ENCODE measurements around the gene CUL4A. TPM values are rescaled to one million over a fixed set of nuclear protein-coding genes. Genes with fewer than 3 reads are reported as not detected.
"Not testable (repeated sequence)": the region's sequence is repeated elsewhere in the genome, so short reads cannot be mapped to it uniquely, and the experiment has no call there.

CUL4A gene
- polyA plus RNA-seq, 1 donor from 2014 or later: 69.9 TPM

GRCh38 chr13:113307491-113307890 lies 98.1 kb downstream of the CUL4A start:
- Histone ChIP-seq H3K9ac (ENCODE audit: low read length) (no peak overlapping the region), H4K20me1 (ENCODE audit: insufficient read depth) (no peaks in the 10 kb centered on the region)

DNA sequence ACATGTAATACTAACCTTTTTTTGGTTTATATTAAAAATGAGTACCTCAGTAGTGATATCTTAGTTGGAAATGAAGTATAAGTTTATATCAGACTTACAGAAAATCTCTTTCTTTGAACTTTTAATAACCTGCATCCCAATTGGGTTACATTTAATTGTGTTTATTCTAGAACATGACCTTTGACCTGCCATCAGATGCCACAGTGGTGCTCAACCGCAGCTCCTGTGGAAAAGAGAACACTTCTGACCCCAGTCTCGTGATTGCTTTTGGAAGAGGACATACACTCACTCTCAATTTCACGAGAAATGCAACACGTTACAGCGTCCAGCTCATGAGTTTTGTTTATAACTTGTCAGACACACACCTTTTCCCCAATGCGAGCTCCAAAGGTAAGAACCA lies 100.1 kb downstream of the CUL4A start:
- Histone ChIP-seq H3K27me3 (ENCODE audit: insufficient read depth, low read depth, low read length) (no peaks in the 10 kb centered on the region), H3K36me3 (ENCODE audit: insufficient read depth, low read length) (no peaks in the 10 kb centered on the region), H3K9me3 (ENCODE audit: low read length) (no peaks in the 10 kb centered on the region), H4K20me1 (ENCODE audit: insufficient read depth) (no peaks in the 10 kb centered on the region), H3F3A (ENCODE audit: insufficient read depth, low read length, poor library complexity, severe bottlenecking) (no peaks in the 10 kb centered on the region), H3K79me2 (replicated peaks; ENCODE audit: insufficient read depth, low read length) (no peaks in the 10 kb centered on the region), H2AFZ (ENCODE audit: low read depth, low read length) (no peak overlapping the region), H3K9ac (ENCODE audit: low read length) (no peak overlapping the region), H3K4me3 (ENCODE audit: low read length) (no peak overlapping the region), H3K4me2 (ENCODE audit: low read length) (no peak overlapping the region), H3K9me2 (ENCODE audit: insufficient read depth, low read length) (no peaks in the 10 kb centered on the region), H3K27ac (ENCODE audit: low read length) (no peak overlapping the region)
- TF ChIP-seq EP300 (conservative IDR thresholded peaks at IDR 0.05; ENCODE audit: poor library complexity, severe bottlenecking) (no peak), TAF1 (IDR thresholded peaks at IDR 0.05; ENCODE audit: low read depth) (no peak), POLR2AphosphoS5 (IDR thresholded peaks at IDR 0.05) (no peak), MXI1 (conservative IDR thresholded peaks at IDR 0.05; ENCODE audit: poor library complexity, severe bottlenecking) (no peak), EZH2 (IDR thresholded peaks at IDR 0.05; ENCODE audit: borderline replicate concordance, insufficient read depth, low read length, poor library complexity, severe bottlenecking) (no peak), CTCF (IDR thresholded peaks at IDR 0.05; ENCODE audit: poor library complexity, severe bottlenecking) (no peak), SMC3 (conservative IDR thresholded peaks at IDR 0.05; ENCODE audit: poor library complexity) (no peak), RAD21 (conservative IDR thresholded peaks at IDR 0.05) (no peak)
- TF ChIP-seq, protein P1, sequence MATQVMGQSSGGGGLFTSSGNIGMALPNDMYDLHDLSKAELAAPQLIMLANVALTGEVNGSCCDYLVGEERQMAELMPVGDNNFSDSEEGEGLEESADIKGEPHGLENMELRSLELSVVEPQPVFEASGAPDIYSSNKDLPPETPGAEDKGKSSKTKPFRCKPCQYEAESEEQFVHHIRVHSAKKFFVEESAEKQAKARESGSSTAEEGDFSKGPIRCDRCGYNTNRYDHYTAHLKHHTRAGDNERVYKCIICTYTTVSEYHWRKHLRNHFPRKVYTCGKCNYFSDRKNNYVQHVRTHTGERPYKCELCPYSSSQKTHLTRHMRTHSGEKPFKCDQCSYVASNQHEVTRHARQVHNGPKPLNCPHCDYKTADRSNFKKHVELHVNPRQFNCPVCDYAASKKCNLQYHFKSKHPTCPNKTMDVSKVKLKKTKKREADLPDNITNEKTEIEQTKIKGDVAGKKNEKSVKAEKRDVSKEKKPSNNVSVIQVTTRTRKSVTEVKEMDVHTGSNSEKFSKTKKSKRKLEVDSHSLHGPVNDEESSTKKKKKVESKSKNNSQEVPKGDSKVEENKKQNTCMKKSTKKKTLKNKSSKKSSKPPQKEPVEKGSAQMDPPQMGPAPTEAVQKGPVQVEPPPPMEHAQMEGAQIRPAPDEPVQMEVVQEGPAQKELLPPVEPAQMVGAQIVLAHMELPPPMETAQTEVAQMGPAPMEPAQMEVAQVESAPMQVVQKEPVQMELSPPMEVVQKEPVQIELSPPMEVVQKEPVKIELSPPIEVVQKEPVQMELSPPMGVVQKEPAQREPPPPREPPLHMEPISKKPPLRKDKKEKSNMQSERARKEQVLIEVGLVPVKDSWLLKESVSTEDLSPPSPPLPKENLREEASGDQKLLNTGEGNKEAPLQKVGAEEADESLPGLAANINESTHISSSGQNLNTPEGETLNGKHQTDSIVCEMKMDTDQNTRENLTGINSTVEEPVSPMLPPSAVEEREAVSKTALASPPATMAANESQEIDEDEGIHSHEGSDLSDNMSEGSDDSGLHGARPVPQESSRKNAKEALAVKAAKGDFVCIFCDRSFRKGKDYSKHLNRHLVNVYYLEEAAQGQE (IDR thresholded peaks at IDR 0.05; ENCODE audit: borderline replicate concordance): no peak

More at GRCh38 chr13:113307491-113307890, 98.1 kb downstream of the CUL4A start:
- Histone ChIP-seq H3K4me2 (ENCODE audit: low read length) (no peak overlapping the region), H3K36me3 (ENCODE audit: insufficient read depth, low read length) (no peaks in the 10 kb centered on the region), H3K27me3 (ENCODE audit: insufficient read depth, low read depth, low read length) (no peaks in the 10 kb centered on the region), H3K27ac (ENCODE audit: low read length) (no peak overlapping the region), H3K9me3 (ENCODE audit: low read length) (no peaks in the 10 kb centered on the region), H3K4me3 (ENCODE audit: low read length) (no peak overlapping the region), H3K79me2 (replicated peaks; ENCODE audit: insufficient read depth, low read length) (peaks cover 18% of the 10 kb centered on the region), H2AFZ (ENCODE audit: low read depth, low read length) (no peak overlapping the region), H3K9me2 (ENCODE audit: insufficient read depth, low read length) (no peaks in the 10 kb centered on the region), H3F3A (ENCODE audit: insufficient read depth, low read length, poor library complexity, severe bottlenecking) (no peaks in the 10 kb centered on the region)
- TF ChIP-seq SMC3 (conservative IDR thresholded peaks at IDR 0.05; ENCODE audit: poor library complexity) (no peak), POLR2AphosphoS5 (IDR thresholded peaks at IDR 0.05) (no peak), EP300 (conservative IDR thresholded peaks at IDR 0.05; ENCODE audit: poor library complexity, severe bottlenecking) (no peak), CTCF (IDR thresholded peaks at IDR 0.05; ENCODE audit: poor library complexity, severe bottlenecking) (no peak), TAF1 (IDR thresholded peaks at IDR 0.05; ENCODE audit: low read depth) (no peak), MXI1 (conservative IDR thresholded peaks at IDR 0.05; ENCODE audit: poor library complexity, severe bottlenecking) (no peak), RAD21 (conservative IDR thresholded peaks at IDR 0.05) (no peak)

GRCh38 chr13:113314112-113314511 lies 104.7 kb downstream of the CUL4A start:
- not testable (repeated sequence) for H3K27ac ChIP-seq (ENCODE audit: low read length); H3K4me2 ChIP-seq (ENCODE audit: low read length); H3K9ac ChIP-seq (ENCODE audit: low read length); H3K36me3 ChIP-seq (ENCODE audit: insufficient read depth, low read length); H3K9me2 ChIP-seq (ENCODE audit: insufficient read depth, low read length); H3K4me3 ChIP-seq (ENCODE audit: low read length); H2AFZ ChIP-seq (ENCODE audit: low read depth, low read length); H3K79me2 ChIP-seq (replicated peaks; ENCODE audit: insufficient read depth, low read length); H3K9me3 ChIP-seq (ENCODE audit: low read length); H3F3A ChIP-seq (ENCODE audit: insufficient read depth, low read length, poor library complexity, severe bottlenecking); H3K27me3 ChIP-seq (ENCODE audit: insufficient read depth, low read depth, low read length); H4K20me1 ChIP-seq (ENCODE audit: insufficient read depth)

DNA sequence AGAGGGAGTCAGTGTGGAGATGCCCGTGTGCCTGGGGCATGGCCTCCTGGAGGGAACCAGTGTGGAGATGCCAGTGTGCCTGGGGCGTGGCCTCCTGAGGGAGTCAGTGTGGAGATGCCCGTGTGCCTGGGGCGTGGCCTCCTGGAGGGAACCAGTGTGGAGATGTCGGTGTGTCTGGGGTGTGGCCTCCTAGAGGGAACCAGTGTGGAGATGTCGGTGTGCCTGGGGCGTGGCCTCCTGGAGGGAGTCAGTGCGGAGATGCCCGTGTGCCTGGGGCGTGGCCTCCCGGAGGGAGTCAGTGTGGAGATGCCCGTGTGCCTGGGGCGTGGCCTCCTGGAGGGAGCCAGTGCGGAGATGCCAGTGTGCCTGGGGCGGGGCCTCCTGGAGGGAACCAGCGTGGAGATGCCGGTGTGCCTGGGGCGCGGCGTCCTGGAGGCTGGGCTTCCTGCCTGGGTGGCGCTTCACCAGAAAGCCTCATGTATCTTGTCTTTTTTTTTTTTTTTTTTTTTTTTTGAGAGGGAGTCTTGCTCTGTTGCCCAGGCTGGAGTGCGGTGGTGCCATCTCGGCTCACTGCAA lies 105.6 kb downstream of the CUL4A start:
- not testable (repeated sequence) for H3F3A ChIP-seq (ENCODE audit: insufficient read depth, low read length, poor library complexity, severe bottlenecking); H3K27ac ChIP-seq (ENCODE audit: low read length); H2AFZ ChIP-seq (ENCODE audit: low read depth, low read length); H4K20me1 ChIP-seq (ENCODE audit: insufficient read depth); H3K4me3 ChIP-seq (ENCODE audit: low read length); H3K4me2 ChIP-seq (ENCODE audit: low read length); H3K9me2 ChIP-seq (ENCODE audit: insufficient read depth, low read length); H3K36me3 ChIP-seq (ENCODE audit: insufficient read depth, low read length); H3K79me2 ChIP-seq (replicated peaks; ENCODE audit: insufficient read depth, low read length); H3K27me3 ChIP-seq (ENCODE audit: insufficient read depth, low read depth, low read length); H3K9me3 ChIP-seq (ENCODE audit: low read length); H3K9ac ChIP-seq (ENCODE audit: low read length)
